Tongue (tissue), 2 donors: Measurements from ENCODE around the gene RBM6. TPM values are rescaled to one million over a fixed set of nuclear protein-coding genes. Genes with fewer than 3 reads are reported as not detected.
"Not testable (repeated sequence)": the region's sequence is repeated elsewhere in the genome, so short reads cannot be mapped to it uniquely, and the experiment has no call there.

ENCODE experiments used
- DNase-seq: peaks from one replicate; pipeline ENCODE4 v3.0.0-alpha.2; 2015
- total RNA-seq: library from RNA; depleted of rRNA; stranded (reverse); fragments of >200 nt; gene quantifications from one replicate; pipeline ENCODE4 v1.2.3, GENCODE V29; 2014

Gene RBM6, protein sequence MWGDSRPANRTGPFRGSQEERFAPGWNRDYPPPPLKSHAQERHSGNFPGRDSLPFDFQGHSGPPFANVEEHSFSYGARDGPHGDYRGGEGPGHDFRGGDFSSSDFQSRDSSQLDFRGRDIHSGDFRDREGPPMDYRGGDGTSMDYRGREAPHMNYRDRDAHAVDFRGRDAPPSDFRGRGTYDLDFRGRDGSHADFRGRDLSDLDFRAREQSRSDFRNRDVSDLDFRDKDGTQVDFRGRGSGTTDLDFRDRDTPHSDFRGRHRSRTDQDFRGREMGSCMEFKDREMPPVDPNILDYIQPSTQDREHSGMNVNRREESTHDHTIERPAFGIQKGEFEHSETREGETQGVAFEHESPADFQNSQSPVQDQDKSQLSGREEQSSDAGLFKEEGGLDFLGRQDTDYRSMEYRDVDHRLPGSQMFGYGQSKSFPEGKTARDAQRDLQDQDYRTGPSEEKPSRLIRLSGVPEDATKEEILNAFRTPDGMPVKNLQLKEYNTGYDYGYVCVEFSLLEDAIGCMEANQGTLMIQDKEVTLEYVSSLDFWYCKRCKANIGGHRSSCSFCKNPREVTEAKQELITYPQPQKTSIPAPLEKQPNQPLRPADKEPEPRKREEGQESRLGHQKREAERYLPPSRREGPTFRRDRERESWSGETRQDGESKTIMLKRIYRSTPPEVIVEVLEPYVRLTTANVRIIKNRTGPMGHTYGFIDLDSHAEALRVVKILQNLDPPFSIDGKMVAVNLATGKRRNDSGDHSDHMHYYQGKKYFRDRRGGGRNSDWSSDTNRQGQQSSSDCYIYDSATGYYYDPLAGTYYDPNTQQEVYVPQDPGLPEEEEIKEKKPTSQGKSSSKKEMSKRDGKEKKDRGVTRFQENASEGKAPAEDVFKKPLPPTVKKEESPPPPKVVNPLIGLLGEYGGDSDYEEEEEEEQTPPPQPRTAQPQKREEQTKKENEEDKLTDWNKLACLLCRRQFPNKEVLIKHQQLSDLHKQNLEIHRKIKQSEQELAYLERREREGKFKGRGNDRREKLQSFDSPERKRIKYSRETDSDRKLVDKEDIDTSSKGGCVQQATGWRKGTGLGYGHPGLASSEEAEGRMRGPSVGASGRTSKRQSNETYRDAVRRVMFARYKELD
- 98.1 TPM for total RNA-seq

GRCh38 chr3:49939858-49940666, at the start of gene RBM6:
TSS of gene RBM6 (plus strand) at chr3:49940150. CDS start at chr3:49962642, 22,492 bp downstream.
- DNase-seq: peak; percentile 99

DNA sequence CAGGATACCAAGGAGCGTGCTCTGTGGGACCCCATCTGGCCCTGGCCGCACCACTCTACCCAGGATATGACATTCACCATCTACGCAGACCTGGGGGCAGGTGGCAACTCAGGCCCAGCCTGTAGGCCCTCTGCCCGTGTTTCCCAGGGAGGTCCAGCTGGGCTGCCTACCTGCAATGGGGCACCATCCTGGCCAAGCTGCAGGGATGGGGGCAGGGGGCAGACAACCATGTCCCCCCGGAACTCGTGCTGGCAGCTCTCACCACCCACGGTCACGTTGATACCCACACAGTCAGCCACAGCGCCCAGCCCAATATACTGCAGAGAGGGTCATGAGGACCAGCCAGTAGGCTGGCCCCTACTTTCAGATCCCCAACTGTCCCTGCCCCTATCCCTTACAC, 44.2 kb upstream of the RBM6 start:
- DNase-seq: no peak

GRCh38 chr3:49896345-49896744, 43.6 kb upstream of the RBM6 start:
- no peak for DNase-seq

DNA sequence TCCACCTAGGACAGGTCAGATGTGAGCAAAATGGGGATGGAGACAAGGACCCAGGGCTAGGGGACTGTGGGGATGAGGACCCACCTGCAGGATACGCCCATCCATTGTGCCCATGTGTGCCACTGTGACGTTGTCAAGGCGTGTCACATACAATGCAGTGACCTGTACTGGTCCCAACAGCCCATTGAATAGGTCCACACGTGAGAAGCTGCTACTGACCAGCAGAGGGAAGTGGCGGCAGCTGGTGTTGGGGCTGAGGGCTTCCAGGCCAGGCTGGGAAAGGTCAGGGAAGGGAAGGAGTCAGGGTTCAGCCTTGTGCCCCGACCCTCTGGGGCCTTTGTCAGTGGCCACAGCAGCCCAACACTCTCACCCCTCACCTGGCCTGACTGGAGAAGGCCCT, 41.0 kb upstream of the RBM6 start:
- DNase-seq: no peak

DNA sequence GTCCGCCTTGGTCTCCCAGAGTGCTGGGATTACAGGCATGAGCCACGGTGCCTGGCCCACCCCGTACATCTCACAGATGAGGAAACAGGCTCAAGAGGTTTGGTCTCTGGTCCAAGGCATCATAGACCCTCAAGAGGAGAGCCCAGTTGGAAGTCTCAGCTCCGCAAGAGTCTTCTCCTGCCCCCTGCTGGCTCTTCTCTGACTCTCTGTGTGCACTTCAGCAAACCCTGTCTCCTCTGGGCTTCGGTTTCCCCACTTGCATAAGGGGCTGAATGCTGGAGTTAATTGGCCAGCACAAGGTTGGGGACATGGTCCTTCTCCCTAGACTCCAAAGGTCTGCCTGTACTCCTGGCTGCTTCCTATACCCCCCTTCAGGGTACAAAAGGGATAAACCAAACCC, 40.1 kb upstream of the RBM6 start:
- peak; percentile 29 for DNase-seq

DNA sequence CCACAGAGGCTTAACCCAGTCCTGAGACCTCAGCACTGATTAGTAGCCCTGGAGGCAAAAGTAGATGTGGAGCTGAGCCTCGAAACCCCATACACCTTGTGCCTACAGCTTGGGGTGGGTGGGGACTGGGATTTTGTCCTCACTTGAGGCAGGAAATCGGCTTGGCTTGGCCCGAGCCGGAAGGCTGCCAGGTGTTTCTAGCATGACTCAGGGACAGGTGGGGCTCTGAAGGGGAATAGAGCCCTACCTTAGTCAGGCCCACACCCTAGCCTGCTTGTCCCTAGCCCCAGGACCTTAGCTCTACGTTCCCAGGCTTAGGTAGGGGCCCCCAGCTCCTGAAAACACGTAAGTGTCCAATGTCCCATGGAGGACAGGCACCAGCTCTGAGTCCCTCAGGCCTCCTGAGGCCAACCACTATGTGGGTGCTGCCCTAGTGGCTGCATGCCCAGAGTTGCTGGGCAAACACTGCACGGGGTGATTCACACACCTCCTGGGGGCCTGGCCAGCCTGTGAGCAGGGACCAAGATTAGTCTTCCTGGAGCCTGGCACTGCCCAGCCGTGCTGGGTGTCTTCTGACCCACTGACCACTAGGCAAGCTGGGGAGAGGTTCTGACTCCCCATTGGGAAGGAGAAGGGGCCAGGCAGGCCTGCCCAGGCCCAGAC, 39.3 kb upstream of the RBM6 start:
- DNase-seq: peak; percentile 11

DNA sequence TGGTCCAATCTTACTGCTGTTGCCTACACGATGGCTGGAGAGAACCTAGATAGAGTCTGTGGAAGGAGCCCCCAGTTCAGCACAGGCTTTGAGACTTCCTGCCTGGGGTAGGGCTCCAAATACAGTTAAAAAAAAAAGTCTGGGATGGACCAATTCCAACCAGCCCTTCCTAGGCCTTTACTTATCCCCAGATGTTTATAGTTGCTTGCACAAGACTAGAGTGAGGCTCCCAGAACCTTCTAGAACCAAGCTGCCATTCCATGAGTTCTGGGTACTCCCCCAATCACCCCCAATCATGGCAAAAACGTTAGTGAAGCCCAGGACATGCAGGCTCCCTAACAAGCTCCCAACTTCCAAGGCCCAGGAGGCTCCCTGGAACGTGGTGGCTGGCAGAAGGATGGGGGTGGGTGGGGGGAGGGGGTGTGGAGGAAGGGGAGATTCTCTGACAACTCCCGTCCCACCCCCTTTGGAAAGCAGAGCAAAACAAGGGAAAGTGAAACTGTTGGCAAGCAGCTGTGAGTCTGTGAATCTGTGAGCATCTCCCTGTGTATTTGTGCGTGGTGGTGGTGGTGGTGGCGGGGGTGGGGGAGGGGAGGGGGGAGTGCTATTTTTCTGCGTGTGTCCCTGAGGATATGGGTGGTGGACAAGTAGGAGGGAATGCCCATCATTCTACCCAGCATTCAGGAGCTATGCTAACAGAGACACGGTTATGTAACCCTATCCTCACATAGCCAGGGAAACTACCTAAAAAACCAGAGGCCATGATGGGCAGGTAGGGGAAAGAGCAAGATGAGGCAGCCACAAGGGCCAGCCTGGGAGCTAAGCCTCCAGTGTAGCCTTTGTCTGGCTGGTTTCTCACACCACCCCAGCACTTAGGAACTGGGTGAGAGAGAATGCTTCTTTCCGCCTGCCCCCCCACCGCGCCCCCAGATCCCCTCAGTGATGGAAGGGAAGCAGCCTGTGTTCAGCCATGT, 38.3 kb upstream of the RBM6 start:
- peak; percentile 32 for DNase-seq

DNA sequence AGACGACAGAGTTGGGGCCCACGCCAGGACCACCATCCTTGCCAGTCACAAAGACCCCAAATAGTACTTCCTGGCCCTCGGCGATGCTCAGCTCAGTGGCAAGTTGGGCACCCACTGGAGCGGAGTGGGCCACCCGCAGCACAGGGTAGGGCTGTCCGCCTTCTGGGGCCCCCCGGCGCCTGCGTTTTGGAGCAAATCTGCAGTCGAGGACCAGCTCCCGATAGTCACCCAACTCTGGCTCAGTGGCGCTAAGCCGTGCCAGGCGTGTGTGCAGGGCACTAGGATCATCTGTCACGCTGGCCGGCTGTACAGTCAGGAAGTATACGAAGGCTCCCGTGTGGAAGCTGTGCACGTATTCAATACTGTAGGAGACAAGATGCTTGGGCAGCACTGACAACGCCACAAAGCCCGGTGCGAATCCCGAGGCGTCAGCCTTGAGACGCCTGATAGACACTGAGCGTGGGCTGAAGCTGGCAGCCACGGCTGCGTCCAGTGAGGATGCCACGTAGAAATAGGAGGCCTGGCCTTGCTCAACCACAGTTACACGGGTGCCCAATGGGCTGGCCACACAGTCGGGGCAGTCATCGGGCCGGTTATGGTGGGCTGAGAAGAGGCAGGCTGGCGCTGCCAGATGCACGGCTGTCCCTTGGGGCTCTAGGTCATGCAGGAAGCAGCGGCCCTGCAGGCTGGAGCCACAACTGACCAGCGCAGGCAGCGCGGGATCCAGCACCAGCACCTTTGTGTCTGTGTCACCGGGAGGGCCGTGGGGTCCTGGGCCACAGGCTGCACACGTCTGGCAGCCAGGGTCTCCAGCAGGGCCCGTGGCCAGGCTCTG, 37.2 kb upstream of the RBM6 start:
- no peak for DNase-seq

GRCh38 chr3:49903451-49904424, 36.2 kb upstream of the RBM6 start, which contains the start of gene MST1R:
TSS of gene MST1R (minus strand) at chr3:49903873. CDS start at chr3:49903609, 264 bp downstream.
- DNase-seq: peak; percentile 68

DNA sequence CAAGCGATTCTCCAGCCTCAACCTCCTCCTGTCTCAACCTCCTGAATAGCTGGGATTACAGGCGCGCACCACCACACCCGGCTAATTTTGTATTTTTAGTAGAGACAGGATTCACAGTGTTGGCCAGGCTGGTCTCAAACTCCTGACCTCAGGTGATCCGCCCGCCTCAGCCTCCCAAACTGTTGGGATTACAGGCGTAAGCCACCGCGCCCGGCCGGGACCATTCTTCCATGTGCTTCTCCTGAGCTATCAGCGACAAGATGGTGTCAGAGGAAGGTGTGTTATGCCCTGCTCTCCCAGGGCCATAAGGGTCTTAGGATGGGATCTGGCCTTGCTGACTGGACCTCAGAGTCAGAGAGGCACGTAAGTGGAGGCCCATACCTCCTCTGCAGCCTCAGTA, 35.5 kb upstream of the RBM6 start:
- DNase-seq: not testable (repeated sequence)

GRCh38 chr3:49906073-49906743, 33.7 kb upstream of the RBM6 start:
- DNase-seq: peak; percentile 63

- DNase-seq: no peak
Measured at GRCh38 chr3:49908373-49909199, 31.4 kb upstream of the RBM6 start.

DNA sequence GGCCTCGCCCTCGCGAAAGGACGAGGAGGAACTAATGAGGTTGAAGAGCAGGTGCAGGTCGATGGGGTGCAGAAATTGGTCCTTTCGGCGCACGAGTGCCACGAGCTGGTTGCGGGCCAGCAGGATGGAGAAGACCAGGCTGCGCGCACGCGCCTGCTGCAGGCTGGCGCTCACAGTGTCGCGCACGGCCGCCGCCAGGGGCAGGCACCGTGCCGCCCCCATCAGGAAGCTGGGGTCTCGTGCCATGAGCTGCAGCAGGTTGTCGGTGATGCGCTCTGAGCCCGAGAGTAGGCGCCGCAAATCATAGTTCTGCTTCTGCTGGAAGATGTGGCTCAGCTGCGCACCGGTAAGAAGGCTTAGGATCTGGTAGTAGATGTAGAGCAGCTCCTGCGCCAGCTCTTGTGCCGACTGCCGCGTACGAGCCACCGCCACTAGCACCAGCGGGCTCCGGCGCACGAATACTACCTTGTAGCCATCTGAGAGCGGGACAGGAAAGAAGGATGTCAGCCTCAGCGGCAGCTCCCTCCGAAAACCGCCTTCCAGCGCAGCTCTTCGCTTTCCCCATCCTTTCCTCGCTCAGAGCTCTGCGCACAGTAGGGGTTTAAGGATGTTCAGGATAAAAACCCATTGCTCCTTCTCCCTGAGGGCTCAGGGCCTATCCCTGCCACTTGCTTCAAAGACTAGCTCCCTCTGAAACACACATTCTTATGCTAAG, 29.4 kb upstream of the RBM6 start:
- DNase-seq: no peak

DNA sequence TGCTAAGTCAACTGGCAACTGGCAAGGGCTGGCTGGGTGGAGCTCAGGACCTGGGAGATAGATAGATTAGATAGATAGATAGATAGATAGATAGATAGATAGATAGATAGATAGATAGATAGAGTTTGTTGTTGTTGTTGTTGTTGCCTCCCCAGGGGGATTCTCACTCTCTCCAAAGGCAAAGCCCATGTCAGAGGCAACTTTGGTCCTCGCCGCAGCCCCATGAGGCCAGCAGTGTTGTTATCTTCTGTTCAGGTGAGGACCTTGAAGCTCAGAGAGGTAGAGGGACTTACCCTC, 28.9 kb upstream of the RBM6 start:
- no peak for DNase-seq

DNA sequence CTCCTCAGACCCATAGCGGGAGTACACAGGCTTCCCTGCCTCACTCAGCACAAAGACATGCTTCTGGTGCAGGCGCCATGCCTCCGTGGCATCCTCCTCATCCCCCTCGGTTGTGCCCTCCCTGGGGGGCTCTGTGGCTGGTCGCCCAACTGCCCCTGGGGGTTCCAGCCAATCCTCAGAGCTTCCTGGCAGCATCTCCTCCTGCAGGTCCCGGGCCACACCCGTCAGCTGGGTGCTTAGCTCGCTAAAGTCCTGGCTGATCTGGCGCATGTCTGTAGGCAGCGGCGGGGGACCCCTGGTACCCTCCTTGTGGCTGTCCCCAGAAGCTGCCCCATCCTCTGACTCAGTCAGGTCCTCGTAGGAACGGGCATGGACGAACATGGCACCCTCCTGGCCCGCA, 28.3 kb upstream of the RBM6 start:
- no peak for DNase-seq

GRCh38 chr3:49912881-49913281, 27.1 kb upstream of the RBM6 start:
- peak; percentile 12 for DNase-seq
